Measurements from ENCODE around the gene CPA4. TPM values are rescaled to one million over a fixed set of nuclear protein-coding genes. Genes with fewer than 3 reads are reported as not detected.
A peak's percentile ranks its signal among the peaks of the same experiment; 100 is the strongest.

The CPA4 gene
- total RNA-seq, 4 donors from 2014 or later: not detected

DNA sequence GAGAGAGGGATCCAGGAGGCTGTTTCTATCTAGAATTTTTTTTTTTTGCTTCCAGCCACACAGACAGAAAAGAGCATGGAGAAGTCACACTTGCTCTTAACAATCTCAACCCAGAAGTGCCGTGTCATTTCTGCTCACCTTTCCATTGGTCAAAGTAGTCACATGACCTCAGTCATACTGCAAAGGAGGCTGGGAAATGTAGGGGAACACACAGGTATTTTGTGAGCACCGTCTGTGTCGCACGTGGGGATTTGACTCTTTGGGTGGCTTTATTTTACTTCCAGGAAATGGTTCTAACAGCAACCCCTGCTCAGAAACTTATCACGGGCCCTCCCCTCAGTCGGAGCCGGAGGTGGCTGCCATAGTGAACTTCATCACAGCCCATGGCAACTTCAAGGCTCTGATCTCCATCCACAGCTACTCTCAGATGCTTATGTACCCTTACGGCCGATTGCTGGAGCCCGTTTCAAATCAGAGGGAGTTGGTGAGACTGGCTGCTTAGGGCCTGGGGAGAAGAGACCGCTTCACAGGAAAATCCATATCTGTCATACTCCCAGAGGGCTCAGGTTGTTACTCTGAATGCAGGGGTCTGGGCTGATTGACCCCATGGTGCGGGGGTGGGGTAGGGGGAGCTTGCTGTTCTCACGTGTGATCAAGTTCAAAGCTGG lies 74.3 kb downstream of the CPA4 start:
- H3K36me3 ChIP-seq: no peaks in the 10 kb centered on the region
- intact Hi-C loops (cut with DNase I; ENCODE audit: low total_unique reads) (no loop called here), in situ Hi-C loops (cut with MboI; ENCODE audit: low pct_ligation_motif_present in 1 of 4, low pct_unique_long_range_greater_than_20kb in 1 of 4, low sequenced_read_pairs in 3 of 4) (no loop called here)
- H3K4me1 ChIP-seq: peaks cover 0 to 23% (median 6%) of the 10 kb centered on the region in 4 donors
- H3K9me3 ChIP-seq: no peaks in the 10 kb centered on the region
- TF ChIP-seq CTCF (IDR thresholded peaks at IDR 0.05) (no peak), POLR2AphosphoS5 (IDR thresholded peaks at IDR 0.05) (no peak), EP300 (IDR thresholded peaks at IDR 0.05; ENCODE audit: low read depth) (no peak), POLR2A (IDR thresholded peaks at IDR 0.05) (no peak)
- DNase-seq: no peak
- H3K4me3 ChIP-seq: no peak overlapping the region
- no peak overlapping the region for H3K27ac ChIP-seq
- 87 to 88% methylated on average over 6 to 13 of the region's 13 CpGs for WGBS, 2 donors (ENCODE audit: low coverage in 1 of 2)
- H3K27me3 ChIP-seq: no peaks in the 10 kb centered on the region

DNA sequence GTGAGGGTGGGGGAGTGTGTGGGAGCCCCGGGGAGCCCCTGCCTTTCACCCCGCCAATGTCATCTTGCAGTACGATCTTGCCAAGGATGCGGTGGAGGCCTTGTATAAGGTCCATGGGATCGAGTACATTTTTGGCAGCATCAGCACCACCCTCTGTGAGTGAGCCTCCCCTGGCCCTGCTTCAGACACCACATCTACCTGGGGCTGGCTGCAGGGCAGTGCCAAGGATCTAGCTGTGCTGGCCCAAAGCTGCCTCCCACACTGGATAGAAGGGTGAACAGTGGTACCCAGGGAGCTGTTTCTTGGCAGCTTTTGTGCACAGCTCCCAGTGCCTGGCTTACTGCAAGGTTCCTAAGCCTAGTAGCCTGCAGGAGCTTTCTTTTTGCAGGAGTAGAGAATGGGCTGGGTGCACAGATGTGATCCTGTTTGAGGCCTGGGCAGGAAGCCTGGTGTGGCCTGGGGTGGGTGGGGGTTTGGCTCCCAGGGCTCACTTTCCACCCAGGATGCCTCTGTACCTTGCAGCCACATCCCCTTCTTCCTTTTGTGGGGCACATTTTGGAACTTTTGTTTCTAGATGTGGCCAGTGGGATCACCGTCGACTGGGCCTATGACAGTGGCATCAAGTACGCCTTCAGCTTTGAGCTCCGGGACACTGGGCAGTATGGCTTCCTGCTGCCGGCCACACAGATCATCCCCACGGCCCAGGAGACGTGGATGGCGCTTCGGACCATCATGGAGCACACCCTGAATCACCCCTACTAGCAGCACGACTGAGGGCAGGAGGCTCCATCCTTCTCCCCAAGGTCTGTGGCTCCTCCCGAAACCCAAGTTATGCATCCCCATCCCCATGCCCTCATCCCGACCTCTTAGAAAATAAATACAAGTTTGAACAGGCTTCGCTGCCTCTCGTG lies 75.1 kb downstream of the CPA4 start:
- in situ Hi-C loops (cut with MboI; ENCODE audit: low pct_ligation_motif_present in 1 of 4, low pct_unique_long_range_greater_than_20kb in 1 of 4, low sequenced_read_pairs in 3 of 4): no loop called here
- Histone ChIP-seq H3K36me3 (no peaks in the 10 kb centered on the region), H3K27me3 (no peaks in the 10 kb centered on the region), H3K9me3 (no peaks in the 10 kb centered on the region), H3K27ac (no peak overlapping the region), H3K4me3 (no peak overlapping the region), H3K4me1 (peaks cover 5 to 32% (median 11%) of the 10 kb centered on the region in 4 donors)
- no peak for DNase-seq
- intact Hi-C loops (cut with DNase I; ENCODE audit: low total_unique reads): no loop called here
- WGBS, 2 donors (ENCODE audit: low coverage in 1 of 2): 91% methylated on average over 18 of the region's 19 CpGs; no CpG with 5 or more reads in 1 of the 2 donors
- TF ChIP-seq POLR2A (IDR thresholded peaks at IDR 0.05) (no peak), CTCF (IDR thresholded peaks at IDR 0.05) (no peak)

- intact Hi-C loops (cut with DNase I; ENCODE audit: low total_unique reads) (no loop called here), in situ Hi-C loops (cut with MboI; ENCODE audit: low pct_ligation_motif_present in 1 of 4, low pct_unique_long_range_greater_than_20kb in 1 of 4, low sequenced_read_pairs in 3 of 4) (no loop called here)
- no peaks in the 10 kb centered on the region for H3K27me3 ChIP-seq
- no peak for TF ChIP-seq CTCF (IDR thresholded peaks at IDR 0.05)
- TF ChIP-seq EP300 (IDR thresholded peaks at IDR 0.05; ENCODE audit: low read depth): no peak
- TF ChIP-seq POLR2AphosphoS5 (IDR thresholded peaks at IDR 0.05): no peak
- no peak for TF ChIP-seq POLR2A (IDR thresholded peaks at IDR 0.05)
- H3K36me3 ChIP-seq: no peaks in the 10 kb centered on the region
- H3K4me3 ChIP-seq: no peak overlapping the region
- H3K9me3 ChIP-seq: no peaks in the 10 kb centered on the region
- WGBS, 2 donors (ENCODE audit: low coverage in 1 of 2): 63 to 65% methylated on average over 6 to 10 of the region's 10 CpGs
- H3K27ac ChIP-seq: peak overlapping the region in 1 of 4 donors; percentile 28
- peaks cover 7 to 41% (median 18%) of the 10 kb centered on the region in 4 donors for H3K4me1 ChIP-seq
- DNase-seq: no peak
Observed at GRCh38 chr7:130369110-130369711, 76.2 kb downstream of the CPA4 start.

All from transverse colon (tissue), 4 donors.